ENCODE data around the gene EPS8.

GRCh38 chr12:15829255-15829654 lies 40.1 kb upstream of the EPS8 start:
- TF ChIP-seq CTCF (IDR thresholded peaks at IDR 0.05) (no peak), POLR2A (IDR thresholded peaks at IDR 0.05) (no peak)

Data from gastroesophageal sphincter (tissue), 3 donors.